Esophagus muscularis mucosa (tissue), 4 donors: ENCODE data around the gene ANKEF1.

ENCODE experiments used
- CTCF ChIP-seq, 3 experiments: fragments of 200-600 bp in 2 of 3; fragments of 450-650 bp in 1 of 3; sonication (generic) in 2 of 3; IDR thresholded peaks; one replicate each; pipeline ENCODE4 v1.5.1; 2017 to 2019; ENCODE audit warnings: antibody characterized with exemption in 3 of 3, mild to moderate bottlenecking in 2 of 3, moderate library complexity in 1 of 3
- EP300 ChIP-seq: sonication (generic); formaldehyde crosslinking; IDR thresholded peaks from one replicate; pipeline ENCODE4 v1.6.1; 2017; ENCODE audit warnings: antibody characterized with exemption
- POLR2A ChIP-seq: fragments of 450-650 bp; IDR thresholded peaks from one replicate; pipeline ENCODE4 v1.6.1; 2017; ENCODE audit warnings: antibody characterized with exemption, moderate library complexity, mild to moderate bottlenecking, low read depth
- POLR2AphosphoS5 ChIP-seq, 2 donors: sonication (generic); formaldehyde crosslinking; IDR thresholded peaks; one replicate each; pipeline ENCODE4 v1.6.1; 2017; ENCODE audit warnings: antibody characterized with exemption in 2 of 2

- TF ChIP-seq POLR2A (no peak), CTCF (IDR thresholded peaks at IDR 0.05) (no peak), EP300 (no peak), POLR2AphosphoS5 (IDR thresholded peaks at IDR 0.05) (no peak)
Measured at GRCh38 chr20:10093087-10093591, 58.4 kb downstream of the ANKEF1 start.
